A549 (cell line): ENCODE data around the gene GSK3A.

Experiments used
- CTCF ChIP-seq: fragments of >200 bp; sonication (Bioruptor Twin); formaldehyde crosslinking; IDR thresholded peaks from 3 replicates; pipeline ENCODE4 v1.5.1; 2016
- EHF ChIP-seq: fragments of 250-450 bp; sonication (Bioruptor Pico); IDR thresholded peaks from 2 replicates; pipeline ENCODE4 v1.5.0; 2020; ENCODE audit warnings: mild to moderate bottlenecking
- EP300 ChIP-seq, 2 experiments: fragments of >200 bp; sonication (Bioruptor Twin); formaldehyde crosslinking; IDR thresholded peaks; 2 replicates in 1 of 2; 3 replicates in 1 of 2; pipeline ENCODE4 v1.6.1; 2016 to 2017
- MAZ ChIP-seq: fragments of 150-350 bp; IDR thresholded peaks from 2 replicates; pipeline ENCODE4 v1.6.1; 2014; ENCODE audit warnings: antibody characterized with exemption, low read depth, low read length, borderline replicate concordance
- POLR2A ChIP-seq: IDR thresholded peaks from 2 replicates; pipeline ENCODE4 v1.6.1; 2012; ENCODE audit warnings: mild to moderate bottlenecking, low read length
- SREBF2 ChIP-seq: fragments of 450-650 bp; IDR thresholded peaks from 2 replicates; pipeline ENCODE4 v1.6.1; 2014; ENCODE audit warnings: mild to moderate bottlenecking, moderate library complexity

DNA sequence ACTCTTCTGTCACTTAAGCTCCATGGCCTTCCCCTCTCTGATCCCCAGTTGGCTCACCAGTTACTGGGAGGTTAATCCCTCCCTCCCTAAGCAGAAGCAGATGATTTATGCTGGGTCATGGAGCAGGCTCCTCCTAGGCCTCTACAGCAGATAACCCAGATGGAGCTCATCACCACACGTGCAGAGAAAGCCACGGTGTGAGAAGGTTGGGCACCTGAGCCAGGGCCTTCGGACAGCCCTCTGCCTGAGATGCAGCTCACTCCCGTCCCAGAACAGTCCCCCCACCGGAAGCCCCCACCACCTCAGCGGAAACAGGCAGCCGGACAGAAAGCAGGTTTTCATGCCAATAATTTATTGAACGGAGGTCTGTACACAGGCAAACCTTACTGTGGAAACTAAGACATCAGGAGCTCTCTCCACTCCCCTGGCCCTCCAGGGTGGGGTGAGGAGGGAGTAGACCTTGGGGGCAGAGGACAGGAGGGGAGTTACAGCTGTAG is 12.5 kb downstream of the GSK3A start:
- TF ChIP-seq CTCF (no peak), MAZ (no peak), EP300 (IDR thresholded peaks at IDR 0.05) (no peak), EHF (CRISPR knock-in tag) (no peak), POLR2A (no peak), SREBF2 (no peak)
